ENCODE data around the gene FLNA.
A peak's percentile ranks its signal among the peaks of the same experiment; 100 is the strongest.
"Not testable (repeated sequence)": the region's sequence is repeated elsewhere in the genome, so short reads cannot be mapped to it uniquely, and the experiment has no call there.

The FLNA gene

GRCh38 chrX:154396973-154397887 lies 22.8 kb upstream of the FLNA start:
- Histone ChIP-seq H3K9ac (ENCODE audit: insufficient read length, low read depth) (peak overlapping the region; percentile 81), H3K4me1 (ENCODE audit: insufficient read depth, insufficient read length) (peaks cover 2% of the 10 kb centered on the region), H3K9me3 (ENCODE audit: insufficient read depth, low read length) (no peaks in the 10 kb centered on the region), H3K27me3 (ENCODE audit: insufficient read depth, insufficient read length) (no peaks in the 10 kb centered on the region), H3K36me3 (ENCODE audit: insufficient read depth, insufficient read length, low read length) (peaks cover 29% of the 10 kb centered on the region), H3K4me3 (ENCODE audit: insufficient read length, low read depth) (peak overlapping the region; percentile 71)
- no peak for DNase-seq (ENCODE audit: low read depth, low spot score)
- TF ChIP-seq ZNF274 (IDR thresholded peaks at IDR 0.05; ENCODE audit: low read depth, low read length) (no peak), YY1 (IDR thresholded peaks at IDR 0.05; ENCODE audit: insufficient read depth, insufficient read length) (no peak), SUZ12 (IDR thresholded peaks at IDR 0.05; ENCODE audit: extremely low read depth, insufficient read depth, insufficient read length) (no peak)

GRCh38 chrX:154396363-154396762 lies 21.9 kb upstream of the FLNA start:
- DNase-seq (ENCODE audit: low read depth, low spot score); H3K4me1 ChIP-seq (ENCODE audit: insufficient read depth, insufficient read length); H3K9ac ChIP-seq (ENCODE audit: insufficient read length, low read depth); H3K9me3 ChIP-seq (ENCODE audit: insufficient read depth, low read length); H3K4me3 ChIP-seq (ENCODE audit: insufficient read length, low read depth); H3K27me3 ChIP-seq (ENCODE audit: insufficient read depth, insufficient read length): not testable (repeated sequence)
- H3K36me3 ChIP-seq (ENCODE audit: insufficient read depth, insufficient read length, low read length) = peaks cover 27% of the 10 kb centered on the region

GRCh38 chrX:154389812-154390747 lies 15.6 kb upstream of the FLNA start:
- H3K4me1 ChIP-seq (ENCODE audit: insufficient read depth, insufficient read length); H3K27me3 ChIP-seq (ENCODE audit: insufficient read depth, insufficient read length); H3K9ac ChIP-seq (ENCODE audit: insufficient read length, low read depth); H3K36me3 ChIP-seq (ENCODE audit: insufficient read depth, insufficient read length, low read length); H3K4me3 ChIP-seq (ENCODE audit: insufficient read length, low read depth); DNase-seq (ENCODE audit: low read depth, low spot score); H3K9me3 ChIP-seq (ENCODE audit: insufficient read depth, low read length): not testable (repeated sequence)

GRCh38 chrX:154388649-154389048 lies 14.2 kb upstream of the FLNA start:
- H3K9me3 ChIP-seq (ENCODE audit: insufficient read depth, low read length); H3K4me1 ChIP-seq (ENCODE audit: insufficient read depth, insufficient read length); H3K36me3 ChIP-seq (ENCODE audit: insufficient read depth, insufficient read length, low read length); DNase-seq (ENCODE audit: low read depth, low spot score); H3K4me3 ChIP-seq (ENCODE audit: insufficient read length, low read depth); H3K9ac ChIP-seq (ENCODE audit: insufficient read length, low read depth); H3K27me3 ChIP-seq (ENCODE audit: insufficient read depth, insufficient read length): not testable (repeated sequence)

GRCh38 chrX:154388094-154388493 lies 13.7 kb upstream of the FLNA start:
- DNase-seq (ENCODE audit: low read depth, low spot score); H3K36me3 ChIP-seq (ENCODE audit: insufficient read depth, insufficient read length, low read length); H3K9ac ChIP-seq (ENCODE audit: insufficient read length, low read depth); H3K4me1 ChIP-seq (ENCODE audit: insufficient read depth, insufficient read length); H3K27me3 ChIP-seq (ENCODE audit: insufficient read depth, insufficient read length); H3K4me3 ChIP-seq (ENCODE audit: insufficient read length, low read depth); H3K9me3 ChIP-seq (ENCODE audit: insufficient read depth, low read length): not testable (repeated sequence)

GRCh38 chrX:154384284-154384892 lies 10.0 kb upstream of the FLNA start:
- H3K27me3 ChIP-seq (ENCODE audit: insufficient read depth, insufficient read length) = no peaks in the 10 kb centered on the region
- H3K4me3 ChIP-seq (ENCODE audit: insufficient read length, low read depth) = no peak overlapping the region
- H3K36me3 ChIP-seq (ENCODE audit: insufficient read depth, insufficient read length, low read length) = peaks cover 14% of the 10 kb centered on the region
- no peak overlapping the region for H3K9ac ChIP-seq (ENCODE audit: insufficient read length, low read depth)
- H3K4me1 ChIP-seq (ENCODE audit: insufficient read depth, insufficient read length) = peaks cover 2% of the 10 kb centered on the region
- TF ChIP-seq YY1 (IDR thresholded peaks at IDR 0.05; ENCODE audit: insufficient read depth, insufficient read length) (no peak), SUZ12 (IDR thresholded peaks at IDR 0.05; ENCODE audit: extremely low read depth, insufficient read depth, insufficient read length) (no peak), ZNF274 (IDR thresholded peaks at IDR 0.05; ENCODE audit: low read depth, low read length) (no peak)
- no peaks in the 10 kb centered on the region for H3K9me3 ChIP-seq (ENCODE audit: insufficient read depth, low read length)
- no peak for DNase-seq (ENCODE audit: low read depth, low spot score)

GRCh38 chrX:154383359-154384283 lies 9.2 kb upstream of the FLNA start:
- no peak overlapping the region for H3K9ac ChIP-seq (ENCODE audit: insufficient read length, low read depth)
- no peak overlapping the region for H3K4me3 ChIP-seq (ENCODE audit: insufficient read length, low read depth)
- no peaks in the 10 kb centered on the region for H3K9me3 ChIP-seq (ENCODE audit: insufficient read depth, low read length)
- TF ChIP-seq ZNF274 (IDR thresholded peaks at IDR 0.05; ENCODE audit: low read depth, low read length) (no peak), SUZ12 (IDR thresholded peaks at IDR 0.05; ENCODE audit: extremely low read depth, insufficient read depth, insufficient read length) (no peak), YY1 (IDR thresholded peaks at IDR 0.05; ENCODE audit: insufficient read depth, insufficient read length) (no peak)
- no peaks in the 10 kb centered on the region for H3K27me3 ChIP-seq (ENCODE audit: insufficient read depth, insufficient read length)
- no peak for DNase-seq (ENCODE audit: low read depth, low spot score)
- H3K36me3 ChIP-seq (ENCODE audit: insufficient read depth, insufficient read length, low read length) = peaks cover 14% of the 10 kb centered on the region
- peaks cover 2% of the 10 kb centered on the region for H3K4me1 ChIP-seq (ENCODE audit: insufficient read depth, insufficient read length)
